IMR-90 (cell line): ENCODE data around the gene DAND5. TPM values are rescaled to one million over a fixed set of nuclear protein-coding genes. Genes with fewer than 3 reads are reported as not detected.

Source experiments
- ATAC-seq: fragments of 200-7000 bp; cut with Tn5 transposase; 2 replicates; pipeline ENCODE4 v1.9.1; 2020; ENCODE audit warnings: low read depth, mild to moderate bottlenecking, moderate library complexity
- BruUV-seq: library from RNA; stranded (reverse); fragments of 400-500 nt; replicated peaks from 2 replicates; lab custom pipeline; 2021; lab: Mats Ljungman, UMichigan
- CTCF ChIA-PET: fragments of 300-600 bp; formaldehyde crosslinking; extraction: SDS; loops from one replicate; lab custom pipeline; 2021; ENCODE audit warnings: antibody characterized with exemption; lab: Yijun Ruan, JAX
- POLR2A ChIA-PET: fragments of 300-600 bp; sonication (Branson Sonifier 250); formaldehyde crosslinking; loops from one replicate; lab custom pipeline; 2022; ENCODE audit warnings: antibody characterized with exemption; ENCODE audit not compliant: unreplicated experiment; lab: Charles Lee
- DNase-seq: peaks from one replicate; pipeline ENCODE4 v3.0.0; 2013
- H2AFZ ChIP-seq: replicated peaks from 2 replicates; pipeline ENCODE3; 2013; ENCODE audit warnings: low read length, mild to moderate bottlenecking; ENCODE audit not compliant: poor library complexity
- H2AK5ac ChIP-seq: 2 replicates; pipeline ENCODE4 v1.6.1; 2013; ENCODE audit warnings: low read depth, low read length, inconsistent platforms
- H2AK9ac ChIP-seq: replicated peaks from 2 replicates; pipeline ENCODE3; 2013; ENCODE audit warnings: mild to moderate bottlenecking, low read depth, low read length, moderate library complexity; ENCODE audit not compliant: poor library complexity
- H2BK120ac ChIP-seq: 2 replicates; pipeline ENCODE4 v1.6.1; 2013; ENCODE audit warnings: low read depth, low read length, inconsistent platforms
- H2BK15ac ChIP-seq: 3 replicates; pipeline ENCODE4 v1.6.1; 2013; ENCODE audit warnings: low read depth, low read length, inconsistent platforms
- H2BK20ac ChIP-seq: 2 replicates; pipeline ENCODE4 v1.6.1; 2013; ENCODE audit warnings: low read depth, mild to moderate bottlenecking, inconsistent platforms, low read length, moderate library complexity
- H2BK5ac ChIP-seq: 2 replicates; pipeline ENCODE4 v1.6.1; 2013; ENCODE audit warnings: mild to moderate bottlenecking, low read depth, low read length, inconsistent platforms; ENCODE audit not compliant: poor library complexity, severe bottlenecking
- H3K14ac ChIP-seq: replicated peaks from 2 replicates; pipeline ENCODE4 v1.6.1; 2013; ENCODE audit warnings: low read depth, low read length, inconsistent platforms
- H3K18ac ChIP-seq: 2 replicates; pipeline ENCODE4 v1.6.1; 2013; ENCODE audit warnings: low read depth, low read length, control low read depth
- H3K23ac ChIP-seq: 2 replicates; pipeline ENCODE4 v1.6.1; 2013; ENCODE audit warnings: low read depth, low read length, inconsistent platforms
- H3K27ac ChIP-seq: 2 replicates; pipeline ENCODE4 v1.5.1; 2013; ENCODE audit warnings: mild to moderate bottlenecking, control low read depth, low read length; ENCODE audit not compliant: insufficient read depth
- H3K27me3 ChIP-seq: 2 replicates; pipeline ENCODE4 v1.6.1; 2013; ENCODE audit warnings: low read length; ENCODE audit not compliant: control insufficient read depth, insufficient read depth
- H3K36me3 ChIP-seq: 2 replicates; pipeline ENCODE4 v1.6.1; 2013; ENCODE audit warnings: low read length, mixed read lengths; ENCODE audit not compliant: control insufficient read depth, insufficient read depth
- H3K4ac ChIP-seq: 2 replicates; pipeline ENCODE4 v1.6.1; 2013; ENCODE audit warnings: low read depth, low read length, inconsistent platforms
- H3K4me1 ChIP-seq: 2 replicates; pipeline ENCODE4 v1.6.1; 2013; ENCODE audit warnings: low read length, mixed read lengths; ENCODE audit not compliant: control insufficient read depth, insufficient read depth
- H3K4me2 ChIP-seq: 2 replicates; pipeline ENCODE4 v1.6.1; 2013; ENCODE audit warnings: low read depth, mild to moderate bottlenecking, control low read depth, low read length, moderate library complexity
- H3K4me3 ChIP-seq: 2 replicates; pipeline ENCODE4 v1.5.1; 2013; ENCODE audit warnings: low read depth, mild to moderate bottlenecking, control low read depth, low read length, moderate library complexity; ENCODE audit not compliant: insufficient read depth
- H3K56ac ChIP-seq: 2 replicates; pipeline ENCODE4 v1.6.1; 2013; ENCODE audit warnings: low read length, inconsistent platforms; ENCODE audit not compliant: insufficient read depth; ENCODE audit errors: extremely low read depth
- H3K79me1 ChIP-seq, 2 experiments: 2 replicates each; pipeline ENCODE4 v1.6.1; 2013; ENCODE audit warnings: low read length in 2 of 2, inconsistent platforms in 1 of 2, low read depth in 1 of 2
- H3K9ac ChIP-seq: 2 replicates; pipeline ENCODE4 v1.6.1; 2013; ENCODE audit warnings: low read depth, low read length, control low read depth
- H3K9me1 ChIP-seq: 2 replicates; pipeline ENCODE4 v1.6.1; 2013; ENCODE audit warnings: low read length, inconsistent platforms; ENCODE audit not compliant: insufficient read depth
- H3K9me3 ChIP-seq: 2 replicates; pipeline ENCODE4 v1.6.1; 2013; ENCODE audit warnings: low read length; ENCODE audit not compliant: control insufficient read depth, insufficient read depth
- H4K20me1 ChIP-seq: 2 replicates; pipeline ENCODE4 v1.6.1; 2013; ENCODE audit warnings: low read length, inconsistent platforms; ENCODE audit not compliant: insufficient read depth
- H4K5ac ChIP-seq: 2 replicates; pipeline ENCODE4 v1.6.1; 2013; ENCODE audit warnings: mild to moderate bottlenecking, low read depth, low read length, control low read depth
- H4K8ac ChIP-seq, 2 experiments: 2 replicates each; pipeline ENCODE4 v1.6.1; 2013; ENCODE audit warnings: low read depth in 2 of 2, low read length in 2 of 2, control low read depth in 1 of 2, inconsistent platforms in 1 of 2
- H4K91ac ChIP-seq: 2 replicates; pipeline ENCODE4 v1.6.1; 2013; ENCODE audit warnings: low read depth, low read length, inconsistent platforms; ENCODE audit not compliant: insufficient read depth
- BHLHE40 ChIP-seq: fragments of 150-350 bp; IDR thresholded peaks from 2 replicates; pipeline ENCODE4 v1.6.1; 2016; ENCODE audit warnings: mild to moderate bottlenecking, low read depth, low read length
- CEBPB ChIP-seq: IDR thresholded peaks from 2 replicates; pipeline ENCODE4 v1.6.1; 2012; ENCODE audit warnings: low read depth, low read length, improper control_type of control experiment
- CHD1 ChIP-seq: IDR thresholded peaks from 2 replicates; pipeline ENCODE4 v1.6.1; 2012; ENCODE audit warnings: low read depth, low read length, improper control_type of control experiment
- FOS ChIP-seq: fragments of 150-350 bp; IDR thresholded peaks from 2 replicates; pipeline ENCODE4 v1.6.1; 2016; ENCODE audit warnings: low read depth, low read length
- MAFK ChIP-seq: IDR thresholded peaks from 2 replicates; pipeline ENCODE4 v1.6.1; 2012; ENCODE audit warnings: low read depth, low read length, improper control_type of control experiment
- MXI1 ChIP-seq: IDR thresholded peaks from 2 replicates; pipeline ENCODE4 v1.6.1; 2012; ENCODE audit warnings: low read depth, mild to moderate bottlenecking, low read length, moderate library complexity, borderline replicate concordance
- NFE2L2 ChIP-seq: fragments of 150-350 bp; IDR thresholded peaks from 2 replicates; pipeline ENCODE4 v1.6.1; 2016; ENCODE audit warnings: low read depth, mild to moderate bottlenecking, low read length
- POLR2A ChIP-seq: IDR thresholded peaks from 2 replicates; pipeline ENCODE4 v1.6.1; 2012; ENCODE audit warnings: mild to moderate bottlenecking, low read depth, low read length
- RAD21 ChIP-seq: IDR thresholded peaks from 2 replicates; pipeline ENCODE4 v1.6.1; 2012; ENCODE audit warnings: low read length, improper control_type of control experiment
- RCOR1 ChIP-seq: IDR thresholded peaks from 2 replicates; pipeline ENCODE4 v1.6.1; 2012; ENCODE audit warnings: mild to moderate bottlenecking, low read length, improper control_type of control experiment; ENCODE audit not compliant: insufficient replicate concordance
- RFX5 ChIP-seq: IDR thresholded peaks from 2 replicates; pipeline ENCODE4 v1.8.0; 2012; ENCODE audit warnings: low read depth, mild to moderate bottlenecking, low read length, moderate library complexity
- WGBS, 2 experiments: methylation state at CpG; one replicate each; pipeline versions ENCODE4 v1.1.5 to v1.1.7; 2013; ENCODE audit warnings: missing lambda C conversion rate in 2 of 2; ENCODE audit not compliant: insufficient read length in 1 of 2; ENCODE audit errors: extremely low coverage in 2 of 2; 5-methylcytosine and 5-hydroxymethylcytosine counted together
- dilution Hi-C: fragments of 300-500 bp; cut with HindIII; formaldehyde crosslinking; loops from one replicate; pipeline ENCODE4 v1.14.3; 2018; ENCODE audit warnings: low sequenced_read_pairs; ENCODE audit not compliant: unreplicated experiment
- in situ Hi-C: fragments of 300-500 bp; cut with MboI; formaldehyde crosslinking; loops from 3 replicates; pipeline ENCODE4 v1.14.3; 2019; ENCODE audit warnings: low sequenced_read_pairs, inconsistent platforms, mixed read lengths
- intact Hi-C: fragments of 100-400 bp; cut with micrococcal nuclease; formaldehyde crosslinking; loops from 2 replicates; pipeline ENCODE4 v1.10.0; 2022
- polyA plus RNA-seq, 3 experiments: library from polyadenylated mRNA; depleted of rRNA; stranded (reverse); fragments of >200 nt; gene quantifications; 2 replicates each; pipeline ENCODE4 v1.2.3, GENCODE V29; 2012; ENCODE audit warnings: low replicate concordance in 1 of 3
- total RNA-seq: library from RNA; depleted of rRNA; stranded (reverse); fragments of >200 nt; gene quantifications from 2 replicates; pipeline ENCODE4 v1.2.3, GENCODE V29; 2012
- TF ChIP-seq, protein P1 (sequence below): fragments of 150-350 bp; IDR thresholded peaks from 2 replicates; pipeline ENCODE4 v1.6.1; 2017; ENCODE audit warnings: mild to moderate bottlenecking, antibody characterized with exemption, low read length, low read depth
- TF ChIP-seq, protein P2 (sequence below): conservative IDR thresholded peaks from 2 replicates; pipeline ENCODE4 v1.5.1; 2012; ENCODE audit warnings: mild to moderate bottlenecking, low read depth, low read length, improper control_type of control experiment

The DAND5 gene
- total and polyA plus RNA-seq, 2 of the 4 experiments (the other 2 are of a cell fraction): 0.03 TPM; not detected in 1

DNA sequence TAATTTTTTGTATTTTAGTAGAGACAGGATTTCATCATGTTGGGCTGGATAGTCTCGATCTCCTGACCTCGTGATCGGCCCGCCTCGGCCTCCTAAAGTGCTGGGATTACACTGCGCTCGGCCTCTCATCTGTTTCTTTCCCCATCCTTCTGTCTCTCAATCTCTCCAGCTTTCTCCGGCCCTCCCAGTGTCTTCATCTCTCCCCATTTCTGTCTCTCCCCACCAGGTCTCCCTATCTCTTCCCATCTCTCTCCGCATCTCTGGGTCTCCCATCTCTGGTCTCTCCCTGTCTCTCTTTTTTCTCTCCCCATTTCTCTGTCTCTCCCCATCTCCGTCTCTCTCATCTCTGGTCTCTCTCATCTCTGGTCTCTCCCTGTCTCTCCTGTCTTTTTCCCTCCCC, 13.7 kb downstream of the DAND5 start:
- H3K4ac ChIP-seq: peak overlapping the region; percentile 72
- CTCF ChIA-PET: interaction anchor here (0.9 to 4.3 kb wide), 2 partner anchors 78 to 111 kb away, joined by 3 to 25 read pairs; no protein-coding TSS in a partner anchor
- H3K23ac ChIP-seq: peak overlapping the region; percentile 16; the same call in 1 of the 2 replicates
- H4K20me1 ChIP-seq: no peaks in the 10 kb centered on the region
- dilution Hi-C loops: no loop called here
- H2BK5ac ChIP-seq: no peak overlapping the region
- H2AK5ac ChIP-seq: peak overlapping the region; percentile 59; the same call in 1 of the 2 replicates
- H2AFZ ChIP-seq: peak overlapping the region; percentile 89
- no peaks in the 10 kb centered on the region for H3K27me3 ChIP-seq
- H3K36me3 ChIP-seq: no peaks in the 10 kb centered on the region
- H3K56ac ChIP-seq: peak overlapping the region; percentile 37; the same call in 1 of the 2 replicates
- no peak for DNase-seq
- in situ Hi-C loops: loop anchor here (5.0 to 25.0 kb wide), 2 partner anchors 109 to 754 kb away; a partner anchor contains a TSS
- WGBS, 2 experiments: 69% methylated on average over 8 of the region's 10 CpGs; no CpG with 5 or more reads in 1 of the 2 experiments
- H2AK9ac ChIP-seq: peak overlapping the region; percentile 97
- no peak overlapping the region for H3K27ac ChIP-seq
- H3K9ac ChIP-seq: peak overlapping the region; percentile 40
- ATAC-seq: no peak; the same call in 1 of the 2 replicates
- no peak overlapping the region for H3K18ac ChIP-seq
- H3K9me1 ChIP-seq: 0 out of 2 replicates have a peak, but pooled peaks cover 1% of the 10 kb centered on the region
- no peak overlapping the region; the same call in 1 of the 2 replicates for H4K91ac ChIP-seq
- H2BK20ac ChIP-seq: no peak overlapping the region
- H2BK15ac ChIP-seq: peak overlapping the region; percentile 56; the same call in 1 of the 3 replicates
- intact Hi-C loops: loop anchor here (1.0 kb wide), 2 partner anchors 78 to 110 kb away; no protein-coding TSS in a partner anchor
- BruUV-seq: no TSS peak
- no peaks in the 10 kb centered on the region for H3K9me3 ChIP-seq
- peaks cover 3% of the 10 kb centered on the region; the same call in 1 of the 2 replicates for H3K4me1 ChIP-seq
- POLR2A ChIA-PET: interaction anchor here (0.7 kb wide), 1 partner anchor 181 kb away, joined by 3 read pairs; no protein-coding TSS in a partner anchor
- peak overlapping the region; percentile 42 for H3K4me3 ChIP-seq
- no peak for TF ChIP-seq RFX5
- TF ChIP-seq BHLHE40: no peak
- TF ChIP-seq MAFK: no peak
- TF ChIP-seq CHD1: no peak
- TF ChIP-seq CEBPB: no peak
- no peak for TF ChIP-seq FOS
- no peak for TF ChIP-seq RAD21
- TF ChIP-seq MXI1: no peak
- TF ChIP-seq RCOR1: no peak
- no peak for TF ChIP-seq POLR2A
- TF ChIP-seq, protein P1, sequence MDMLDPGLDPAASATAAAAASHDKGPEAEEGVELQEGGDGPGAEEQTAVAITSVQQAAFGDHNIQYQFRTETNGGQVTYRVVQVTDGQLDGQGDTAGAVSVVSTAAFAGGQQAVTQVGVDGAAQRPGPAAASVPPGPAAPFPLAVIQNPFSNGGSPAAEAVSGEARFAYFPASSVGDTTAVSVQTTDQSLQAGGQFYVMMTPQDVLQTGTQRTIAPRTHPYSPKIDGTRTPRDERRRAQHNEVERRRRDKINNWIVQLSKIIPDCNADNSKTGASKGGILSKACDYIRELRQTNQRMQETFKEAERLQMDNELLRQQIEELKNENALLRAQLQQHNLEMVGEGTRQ: no peak
- TF ChIP-seq NFE2L2: no peak
- TF ChIP-seq, protein P2, sequence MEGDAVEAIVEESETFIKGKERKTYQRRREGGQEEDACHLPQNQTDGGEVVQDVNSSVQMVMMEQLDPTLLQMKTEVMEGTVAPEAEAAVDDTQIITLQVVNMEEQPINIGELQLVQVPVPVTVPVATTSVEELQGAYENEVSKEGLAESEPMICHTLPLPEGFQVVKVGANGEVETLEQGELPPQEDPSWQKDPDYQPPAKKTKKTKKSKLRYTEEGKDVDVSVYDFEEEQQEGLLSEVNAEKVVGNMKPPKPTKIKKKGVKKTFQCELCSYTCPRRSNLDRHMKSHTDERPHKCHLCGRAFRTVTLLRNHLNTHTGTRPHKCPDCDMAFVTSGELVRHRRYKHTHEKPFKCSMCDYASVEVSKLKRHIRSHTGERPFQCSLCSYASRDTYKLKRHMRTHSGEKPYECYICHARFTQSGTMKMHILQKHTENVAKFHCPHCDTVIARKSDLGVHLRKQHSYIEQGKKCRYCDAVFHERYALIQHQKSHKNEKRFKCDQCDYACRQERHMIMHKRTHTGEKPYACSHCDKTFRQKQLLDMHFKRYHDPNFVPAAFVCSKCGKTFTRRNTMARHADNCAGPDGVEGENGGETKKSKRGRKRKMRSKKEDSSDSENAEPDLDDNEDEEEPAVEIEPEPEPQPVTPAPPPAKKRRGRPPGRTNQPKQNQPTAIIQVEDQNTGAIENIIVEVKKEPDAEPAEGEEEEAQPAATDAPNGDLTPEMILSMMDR: no peak
- H3K14ac ChIP-seq: 0 out of 2 replicates have a peak overlapping the region, but pooled peaks have one; percentile 72
- H2BK120ac ChIP-seq: peak overlapping the region; percentile 19; the same call in 1 of the 2 replicates
- no peaks in the 10 kb centered on the region; a peak in 1 of 4 replicates for H3K79me1 ChIP-seq
- H4K8ac ChIP-seq: peak overlapping the region; percentile 59 to 82; a peak in 1 of 4 replicates
- peak overlapping the region; percentile 42 for H3K4me2 ChIP-seq
- peak overlapping the region; percentile 6; the same call in 1 of the 2 replicates for H4K5ac ChIP-seq
